ENCODE measurements around the gene KAT2B.

KAT2B gene

GRCh38 chr3:20154078-20154477, 113.8 kb downstream of the KAT2B start:
- Histone ChIP-seq H3K14ac (ENCODE audit: low read length in 2 of 2) (no peak overlapping the region), H4K8ac (ENCODE audit: low read length) (no peak overlapping the region), H3K4ac (ENCODE audit: low read depth in 1 of 2, low read length in 2 of 2) (no peak overlapping the region), H3K4me2 (ENCODE audit: low read length, poor library complexity, severe bottlenecking) (no peak overlapping the region), H2BK15ac (ENCODE audit: low read depth, poor library complexity, severe bottlenecking) (no peak overlapping the region), H2AFZ (ENCODE audit: low read depth, low read length) (no peak overlapping the region), H2BK12ac (ENCODE audit: low read length in 2 of 2) (no peak overlapping the region), H3K4me1 (ENCODE audit: control insufficient read depth, insufficient read depth, low read depth, low read length) (no peaks in the 10 kb centered on the region), H3K27me3 (ENCODE audit: control insufficient read depth in 1 of 2, insufficient read depth in 1 of 2, low read length in 2 of 2) (no peaks in the 10 kb centered on the region), H2BK120ac (ENCODE audit: low read depth, low read length) (no peak overlapping the region), H3K27ac (ENCODE audit: low read length, poor library complexity, severe bottlenecking) (no peak overlapping the region), H4K91ac (ENCODE audit: low read length) (no peak overlapping the region), H3K9me3 (ENCODE audit: control insufficient read depth, low read length) (no peaks in the 10 kb centered on the region), H3K36me3 (ENCODE audit: control insufficient read depth in 1 of 2, insufficient read depth in 2 of 2, low read depth in 1 of 2, low read length in 2 of 2) (peaks cover 3 to 4% of the 10 kb centered on the region in 2 experiments), H3K9ac (ENCODE audit: low read length) (no peak overlapping the region), H3K4me3 (ENCODE audit: insufficient read depth in 1 of 2, low read depth in 1 of 2, low read length in 2 of 2) (no peak overlapping the region), H3K79me1 (replicated peaks; ENCODE audit: low read length, poor library complexity, severe bottlenecking) (no peaks in the 10 kb centered on the region), H2AK5ac (ENCODE audit: low read length, severe bottlenecking) (no peak overlapping the region), H3K23ac (ENCODE audit: low read length in 2 of 2) (no peak overlapping the region), H2BK5ac (ENCODE audit: low read depth, low read length, poor library complexity, severe bottlenecking) (no peak overlapping the region), H3K18ac (ENCODE audit: low read depth in 1 of 2, low read length in 2 of 2) (no peak overlapping the region)
- 100% methylated on average over 1 of the region's 1 CpG for WGBS
- DNase-seq: no peak

DNA sequence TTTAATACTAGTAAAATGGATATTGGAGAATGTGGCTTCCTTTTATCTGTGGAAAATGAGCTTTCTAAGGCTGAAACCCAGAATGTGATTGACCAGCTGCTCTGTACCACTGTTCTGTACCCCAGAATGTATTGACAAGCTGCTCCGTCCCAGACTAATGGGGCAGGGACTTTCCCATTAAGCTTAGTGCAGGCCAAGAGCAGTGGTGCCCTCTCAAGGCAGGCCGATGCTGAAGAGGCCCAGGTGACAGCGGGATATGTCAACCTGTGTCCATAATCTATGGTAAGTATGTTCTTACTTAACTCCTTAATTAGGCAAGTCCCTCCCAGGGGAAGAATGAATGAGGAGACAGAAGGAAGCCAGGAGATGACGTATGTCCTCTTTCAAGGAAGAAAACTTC, 114.7 kb downstream of the KAT2B start:
- Histone ChIP-seq H3K23ac (ENCODE audit: low read length in 2 of 2) (no peak overlapping the region), H3K9me3 (ENCODE audit: control insufficient read depth, low read length) (no peaks in the 10 kb centered on the region), H3K4ac (ENCODE audit: low read depth in 1 of 2, low read length in 2 of 2) (no peak overlapping the region), H2AK5ac (ENCODE audit: low read length, severe bottlenecking) (no peak overlapping the region), H3K9ac (ENCODE audit: low read length) (no peak overlapping the region), H2BK12ac (ENCODE audit: low read length in 2 of 2) (no peak overlapping the region), H3K79me1 (replicated peaks; ENCODE audit: low read length, poor library complexity, severe bottlenecking) (peaks cover 2% of the 10 kb centered on the region), H2BK15ac (ENCODE audit: low read depth, poor library complexity, severe bottlenecking) (no peak overlapping the region), H4K8ac (ENCODE audit: low read length) (no peak overlapping the region), H4K91ac (ENCODE audit: low read length) (no peak overlapping the region), H3K14ac (ENCODE audit: low read length in 2 of 2) (no peak overlapping the region), H3K27ac (ENCODE audit: low read length, poor library complexity, severe bottlenecking) (no peak overlapping the region), H2BK5ac (ENCODE audit: low read depth, low read length, poor library complexity, severe bottlenecking) (no peak overlapping the region), H3K4me1 (ENCODE audit: control insufficient read depth, insufficient read depth, low read depth, low read length) (no peaks in the 10 kb centered on the region), H3K36me3 (ENCODE audit: control insufficient read depth in 1 of 2, insufficient read depth in 2 of 2, low read depth in 1 of 2, low read length in 2 of 2) (peaks cover under 1 to 4% of the 10 kb centered on the region in 2 experiments), H3K4me2 (ENCODE audit: low read length, poor library complexity, severe bottlenecking) (no peak overlapping the region), H2AFZ (ENCODE audit: low read depth, low read length) (no peak overlapping the region), H3K27me3 (ENCODE audit: control insufficient read depth in 1 of 2, insufficient read depth in 1 of 2, low read length in 2 of 2) (no peaks in the 10 kb centered on the region), H2BK120ac (ENCODE audit: low read depth, low read length) (no peak overlapping the region), H3K4me3 (ENCODE audit: insufficient read depth in 1 of 2, low read depth in 1 of 2, low read length in 2 of 2) (no peak overlapping the region), H3K18ac (ENCODE audit: low read depth in 1 of 2, low read length in 2 of 2) (no peak overlapping the region)
- WGBS: 92% methylated on average over 2 of the region's 4 CpGs
- DNase-seq: no peak

DNA sequence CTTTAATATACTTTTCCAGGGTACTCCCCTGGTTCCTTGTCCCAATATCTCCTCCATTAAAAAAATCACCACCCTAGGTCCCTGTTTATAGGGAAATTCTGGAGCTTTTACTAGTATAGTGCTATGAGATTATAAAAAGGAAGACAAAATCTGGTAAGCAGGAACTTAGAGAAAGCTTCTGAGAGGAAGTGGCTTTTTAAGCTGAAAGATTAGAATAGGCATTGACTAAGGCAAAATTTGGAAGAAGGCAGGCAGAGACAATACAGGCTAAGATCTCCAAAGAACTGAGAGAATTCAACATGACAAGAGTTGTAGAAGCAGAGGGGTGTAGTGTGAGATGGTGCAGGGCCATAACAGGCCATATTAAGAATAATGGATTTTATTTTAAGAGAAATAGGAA, 120.0 kb downstream of the KAT2B start:
- H2BK12ac ChIP-seq (ENCODE audit: low read length in 2 of 2): no peak overlapping the region
- H3K4ac ChIP-seq (ENCODE audit: low read depth in 1 of 2, low read length in 2 of 2): no peak overlapping the region
- no peak overlapping the region for H3K14ac ChIP-seq (ENCODE audit: low read length in 2 of 2)
- H2BK15ac ChIP-seq (ENCODE audit: low read depth, poor library complexity, severe bottlenecking): no peak overlapping the region
- H3K4me3 ChIP-seq (ENCODE audit: insufficient read depth in 1 of 2, low read depth in 1 of 2, low read length in 2 of 2): no peak overlapping the region
- no peak overlapping the region for H4K8ac ChIP-seq (ENCODE audit: low read length)
- H4K91ac ChIP-seq (ENCODE audit: low read length): no peak overlapping the region
- H2BK120ac ChIP-seq (ENCODE audit: low read depth, low read length): no peak overlapping the region
- H3K18ac ChIP-seq (ENCODE audit: low read depth in 1 of 2, low read length in 2 of 2): no peak overlapping the region
- no peak overlapping the region for H2BK5ac ChIP-seq (ENCODE audit: low read depth, low read length, poor library complexity, severe bottlenecking)
- no peak overlapping the region for H3K4me2 ChIP-seq (ENCODE audit: low read length, poor library complexity, severe bottlenecking)
- no peak overlapping the region for H2AFZ ChIP-seq (ENCODE audit: low read depth, low read length)
- no peaks in the 10 kb centered on the region for H3K27me3 ChIP-seq (ENCODE audit: control insufficient read depth in 1 of 2, insufficient read depth in 1 of 2, low read length in 2 of 2)
- H3K4me1 ChIP-seq (ENCODE audit: control insufficient read depth, insufficient read depth, low read depth, low read length): no peaks in the 10 kb centered on the region
- H2AK5ac ChIP-seq (ENCODE audit: low read length, severe bottlenecking): no peak overlapping the region
- no peak overlapping the region for H3K27ac ChIP-seq (ENCODE audit: low read length, poor library complexity, severe bottlenecking)
- peaks cover 4% of the 10 kb centered on the region for H3K79me1 ChIP-seq (replicated peaks; ENCODE audit: low read length, poor library complexity, severe bottlenecking)
- H3K23ac ChIP-seq (ENCODE audit: low read length in 2 of 2): no peak overlapping the region
- H3K9me3 ChIP-seq (ENCODE audit: control insufficient read depth, low read length): no peaks in the 10 kb centered on the region
- no peak overlapping the region for H3K9ac ChIP-seq (ENCODE audit: low read length)
- no peaks in the 10 kb centered on the region for H3K36me3 ChIP-seq (ENCODE audit: control insufficient read depth in 1 of 2, insufficient read depth in 2 of 2, low read depth in 1 of 2, low read length in 2 of 2)
- no peak for DNase-seq

GRCh38 chr3:20161714-20162113, 121.5 kb downstream of the KAT2B start:
- no peak overlapping the region for H3K23ac ChIP-seq (ENCODE audit: low read length in 2 of 2)
- no peak overlapping the region for H2BK5ac ChIP-seq (ENCODE audit: low read depth, low read length, poor library complexity, severe bottlenecking)
- no peak overlapping the region for H3K4me3 ChIP-seq (ENCODE audit: insufficient read depth in 1 of 2, low read depth in 1 of 2, low read length in 2 of 2)
- no peak for DNase-seq
- H3K4me2 ChIP-seq (ENCODE audit: low read length, poor library complexity, severe bottlenecking): no peak overlapping the region
- peaks cover 4% of the 10 kb centered on the region for H3K79me1 ChIP-seq (replicated peaks; ENCODE audit: low read length, poor library complexity, severe bottlenecking)
- no peak overlapping the region for H2AFZ ChIP-seq (ENCODE audit: low read depth, low read length)
- no peaks in the 10 kb centered on the region for H3K9me3 ChIP-seq (ENCODE audit: control insufficient read depth, low read length)
- H3K9ac ChIP-seq (ENCODE audit: low read length): no peak overlapping the region
- H3K14ac ChIP-seq (ENCODE audit: low read length in 2 of 2): no peak overlapping the region
- no peak overlapping the region for H3K4ac ChIP-seq (ENCODE audit: low read depth in 1 of 2, low read length in 2 of 2)
- H3K4me1 ChIP-seq (ENCODE audit: control insufficient read depth, insufficient read depth, low read depth, low read length): no peaks in the 10 kb centered on the region
- H3K27ac ChIP-seq (ENCODE audit: low read length, poor library complexity, severe bottlenecking): no peak overlapping the region
- no peak overlapping the region for H2BK15ac ChIP-seq (ENCODE audit: low read depth, poor library complexity, severe bottlenecking)
- H2BK12ac ChIP-seq (ENCODE audit: low read length in 2 of 2): no peak overlapping the region
- H3K27me3 ChIP-seq (ENCODE audit: control insufficient read depth in 1 of 2, insufficient read depth in 1 of 2, low read length in 2 of 2): no peaks in the 10 kb centered on the region
- no peak overlapping the region for H2BK120ac ChIP-seq (ENCODE audit: low read depth, low read length)
- no peaks in the 10 kb centered on the region for H3K36me3 ChIP-seq (ENCODE audit: control insufficient read depth in 1 of 2, insufficient read depth in 2 of 2, low read depth in 1 of 2, low read length in 2 of 2)
- no peak overlapping the region for H3K18ac ChIP-seq (ENCODE audit: low read depth in 1 of 2, low read length in 2 of 2)
- no peak overlapping the region for H4K8ac ChIP-seq (ENCODE audit: low read length)
- H4K91ac ChIP-seq (ENCODE audit: low read length): no peak overlapping the region
- H2AK5ac ChIP-seq (ENCODE audit: low read length, severe bottlenecking): no peak overlapping the region
- WGBS: 95% methylated on average over 2 of the region's 2 CpGs
